Ovary (tissue), 9 donors: ENCODE data around the gene ABCA1. TPM values are rescaled to one million over a fixed set of nuclear protein-coding genes. Genes with fewer than 3 reads are reported as not detected.

Source experiments
- DNase-seq, 5 donors: peaks; one replicate each; pipeline ENCODE4 v3.0.0-alpha.2; 2019 to 2020
- H3K27ac ChIP-seq, 2 donors: fragments of 200-600 bp; one replicate each; pipeline versions ENCODE4 v1.5.1 to v1.8.0; 2019 to 2022
- H3K27me3 ChIP-seq: fragments of 200-600 bp; one replicate; pipeline ENCODE4 v1.8.0; 2022
- H3K36me3 ChIP-seq: fragments of 200-600 bp; sonication (generic); one replicate; pipeline ENCODE4 v1.5.1; 2019
- H3K4me1 ChIP-seq: one replicate; pipeline ENCODE4 v1.8.1; 2013; ENCODE audit warnings: mild to moderate bottlenecking, moderate library complexity; ENCODE audit not compliant: insufficient read depth
- H3K4me3 ChIP-seq: fragments of 200-600 bp; sonication (generic); one replicate; pipeline ENCODE4 v1.5.1; 2017
- H3K9me3 ChIP-seq, 2 donors: fragments of 200-600 bp in 1 of 2; sonication (generic) in 1 of 2; one replicate each; pipeline versions ENCODE4 v1.5.1 to v1.8.1; 2013 to 2019; ENCODE audit warnings: mild to moderate bottlenecking in 1 of 2, moderate library complexity in 1 of 2
- EP300 ChIP-seq: sonication (generic); formaldehyde crosslinking; IDR thresholded peaks from one replicate; pipeline ENCODE4 v1.6.1; 2017; ENCODE audit warnings: antibody characterized with exemption
- POLR2A ChIP-seq: fragments of 450-650 bp; IDR thresholded peaks from one replicate; pipeline ENCODE4 v1.6.1; 2017; ENCODE audit warnings: antibody characterized with exemption, mild to moderate bottlenecking, moderate library complexity
- WGBS, 3 donors: extraction: QIAGEN DNeasy Blood & Tissue Kit in 1 of 3; methylation state at CpG; one replicate each; pipeline versions ENCODE4 v1.1.5 to v1.1.7; 2013 to 2017; 5-methylcytosine and 5-hydroxymethylcytosine counted together
- intact Hi-C, 4 donors: fragments of 100-400 bp; cut with DNase I; formaldehyde crosslinking; loops; one replicate each; pipeline versions ENCODE4 v1.11.0 to v1.15.1; 2022 to 2023
- polyA plus RNA-seq, 2 donors: library from polyadenylated mRNA; stranded (reverse); fragments of 200-250 nt in 1 of 2; fragments of 350-450 nt in 1 of 2; fragmentation: Illumina TruSeq in 1 of 2; extraction: RNeasy Lipid Tissue Mini Kit (QIAGEN cat#74804) in 1 of 2; gene quantifications; one replicate each; pipeline ENCODE4 v1.2.3, GENCODE V29; 2013 to 2014
- total RNA-seq, 7 donors: library from RNA; depleted of rRNA in 2 of 7; stranded (reverse); fragments of >200 nt in 2 of 7; fragmentation: NEBNext Ultra II Directional in 3 of 7; extraction: Animal tissue kit (Norgen Biotek cat#: 25700) in 3 of 7; gene quantifications; one replicate each; pipeline versions ENCODE4 v1.1.0 to v1.2.4, GENCODE V29; 2016 to 2023
- TF ChIP-seq, protein P1 (sequence below), 3 donors: fragments of 450-650 bp in 2 of 3; fragments of 200-600 bp in 1 of 3; IDR thresholded peaks; one replicate each; pipeline versions ENCODE4 v1.5.1 to v1.8.0; 2016 to 2022; ENCODE audit warnings: antibody characterized with exemption in 3 of 3, mild to moderate bottlenecking in 1 of 3
- donor health status: DM: no; HTN: no; CAD: no; lungs with moderate emphysema.
- donor health status: DM: no; HTN: no; CAD: no.
- donor health status: Bipolar disorder and iron deficiency.
- donor health status: DM: yes; HTN: yes; CAD: no.
- donor health status: DM: no; HTN: no; CAD: no.
- donor health status: DM: yes; HTN: yes; CAD: no.

ABCA1 gene
- total and polyA plus RNA-seq, 9 donors = 7.4 to 24.5 (median 17.5) TPM

GRCh38 chr9:104896131-104896530 lies 31.8 kb downstream of the ABCA1 start:
- TF ChIP-seq, protein P1, sequence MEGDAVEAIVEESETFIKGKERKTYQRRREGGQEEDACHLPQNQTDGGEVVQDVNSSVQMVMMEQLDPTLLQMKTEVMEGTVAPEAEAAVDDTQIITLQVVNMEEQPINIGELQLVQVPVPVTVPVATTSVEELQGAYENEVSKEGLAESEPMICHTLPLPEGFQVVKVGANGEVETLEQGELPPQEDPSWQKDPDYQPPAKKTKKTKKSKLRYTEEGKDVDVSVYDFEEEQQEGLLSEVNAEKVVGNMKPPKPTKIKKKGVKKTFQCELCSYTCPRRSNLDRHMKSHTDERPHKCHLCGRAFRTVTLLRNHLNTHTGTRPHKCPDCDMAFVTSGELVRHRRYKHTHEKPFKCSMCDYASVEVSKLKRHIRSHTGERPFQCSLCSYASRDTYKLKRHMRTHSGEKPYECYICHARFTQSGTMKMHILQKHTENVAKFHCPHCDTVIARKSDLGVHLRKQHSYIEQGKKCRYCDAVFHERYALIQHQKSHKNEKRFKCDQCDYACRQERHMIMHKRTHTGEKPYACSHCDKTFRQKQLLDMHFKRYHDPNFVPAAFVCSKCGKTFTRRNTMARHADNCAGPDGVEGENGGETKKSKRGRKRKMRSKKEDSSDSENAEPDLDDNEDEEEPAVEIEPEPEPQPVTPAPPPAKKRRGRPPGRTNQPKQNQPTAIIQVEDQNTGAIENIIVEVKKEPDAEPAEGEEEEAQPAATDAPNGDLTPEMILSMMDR (IDR thresholded peaks at IDR 0.05) = no peak
- TF ChIP-seq EP300 = no peak
- TF ChIP-seq POLR2A = no peak
- no peaks in the 10 kb centered on the region for H3K9me3 ChIP-seq
- 94 to 98% (median 95%) methylated on average over 1 of the region's 1 CpG for WGBS, 3 donors
- no peak overlapping the region for H3K4me3 ChIP-seq
- H3K36me3 ChIP-seq = no peaks in the 10 kb centered on the region
- H3K4me1 ChIP-seq = peaks cover 5% of the 10 kb centered on the region
- no peak overlapping the region for H3K27ac ChIP-seq
- no peaks in the 10 kb centered on the region for H3K27me3 ChIP-seq
- intact Hi-C loops = no loop called here
- no peak for DNase-seq

- no peak overlapping the region for H3K4me3 ChIP-seq
- H3K36me3 ChIP-seq = no peaks in the 10 kb centered on the region
- no peaks in the 10 kb centered on the region for H3K9me3 ChIP-seq
- DNase-seq = no peak
- intact Hi-C loops = no loop called here
- H3K27ac ChIP-seq = no peak overlapping the region
- TF ChIP-seq, protein P1 (IDR thresholded peaks at IDR 0.05) = no peak
- TF ChIP-seq EP300 (no peak), POLR2A (no peak)
- WGBS, 3 donors = 34 to 44% (median 38%) methylated on average over 6 of the region's 6 CpGs
- H3K4me1 ChIP-seq = peaks cover 5% of the 10 kb centered on the region
- no peaks in the 10 kb centered on the region for H3K27me3 ChIP-seq
Observed at GRCh38 chr9:104895572-104895971, 32.4 kb downstream of the ABCA1 start.

DNA sequence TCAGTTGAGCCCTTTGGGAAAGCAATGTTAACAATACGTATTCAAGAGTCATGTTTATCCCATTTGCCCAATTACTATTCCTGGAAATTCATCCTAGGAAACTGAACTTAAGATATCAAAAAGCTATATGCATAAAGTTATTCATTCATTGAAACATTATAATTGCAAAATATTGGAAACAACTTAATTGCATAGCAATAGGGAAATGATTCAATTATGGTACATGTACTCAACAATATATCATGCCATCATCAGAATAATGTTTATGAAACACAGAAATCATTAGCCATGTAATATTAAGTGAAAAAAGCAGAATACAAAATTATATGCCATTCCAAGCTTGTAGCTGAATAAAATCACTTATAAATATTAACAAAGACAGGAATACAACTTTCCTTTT lies 35.3 kb downstream of the ABCA1 start:
- WGBS, 3 donors = 64 to 78% (median 73%) methylated on average over 1 of the region's 1 CpG
- no peak for TF ChIP-seq EP300
- TF ChIP-seq, protein P1 (IDR thresholded peaks at IDR 0.05) = no peak
- no peak for TF ChIP-seq POLR2A
- intact Hi-C loops = no loop called here
- Histone ChIP-seq H3K27me3 (no peaks in the 10 kb centered on the region), H3K4me3 (no peak overlapping the region), H3K4me1 (peaks cover 2% of the 10 kb centered on the region), H3K9me3 (no peaks in the 10 kb centered on the region), H3K36me3 (no peaks in the 10 kb centered on the region), H3K27ac (no peak overlapping the region)
- DNase-seq = no peak

- intact Hi-C loops = no loop called here
- H3K4me3 ChIP-seq = no peak overlapping the region
- TF ChIP-seq POLR2A = no peak
- TF ChIP-seq, protein P1 (IDR thresholded peaks at IDR 0.05) = no peak
- no peak for TF ChIP-seq EP300
- H3K4me1 ChIP-seq = no peaks in the 10 kb centered on the region
- no peaks in the 10 kb centered on the region for H3K36me3 ChIP-seq
- no peak for DNase-seq
- no peaks in the 10 kb centered on the region for H3K27me3 ChIP-seq
- WGBS, 3 donors = 96 to 97% (median 97%) methylated on average over 9 of the region's 9 CpGs
- H3K9me3 ChIP-seq = no peaks in the 10 kb centered on the region
- H3K27ac ChIP-seq = no peak overlapping the region
Observed at GRCh38 chr9:104890433-104890770, 37.6 kb downstream of the ABCA1 start.
